SK-MEL-5 (cell line): Measurements from ENCODE around the gene SLC13A2. TPM values are rescaled to one million over a fixed set of nuclear protein-coding genes. Genes with fewer than 3 reads are reported as not detected.
"Not testable (repeated sequence)": the region's sequence is repeated elsewhere in the genome, so short reads cannot be mapped to it uniquely, and the experiment has no call there.

Experiments
- DNase-seq: peaks from one replicate; pipeline ENCODE4 v3.0.0-alpha.2; 2016; ENCODE audit warnings: low read depth, low spot score
- in situ Hi-C: cut with HindIII; loops from 2 replicates; pipeline ENCODE4 v1.10.0; 2016; ENCODE audit warnings: low sequenced_read_pairs, high pct_unique_total_duplicates, low pct_unique_long_range_greater_than_20kb
- total RNA-seq: library from RNA; depleted of rRNA; stranded (reverse); fragments of >200 nt; shearing (Covaris generic); gene quantifications from 2 replicates; pipeline ENCODE4 v1.2.3, GENCODE V29; 2014

The SLC13A2 gene
- total RNA-seq, 1 experiment from 2014 or later, result not detected

GRCh38 chr17:28522281-28522680 lies 48.8 kb downstream of the SLC13A2 start:
- DNase-seq, in situ Hi-C loops: not testable (repeated sequence)

DNA sequence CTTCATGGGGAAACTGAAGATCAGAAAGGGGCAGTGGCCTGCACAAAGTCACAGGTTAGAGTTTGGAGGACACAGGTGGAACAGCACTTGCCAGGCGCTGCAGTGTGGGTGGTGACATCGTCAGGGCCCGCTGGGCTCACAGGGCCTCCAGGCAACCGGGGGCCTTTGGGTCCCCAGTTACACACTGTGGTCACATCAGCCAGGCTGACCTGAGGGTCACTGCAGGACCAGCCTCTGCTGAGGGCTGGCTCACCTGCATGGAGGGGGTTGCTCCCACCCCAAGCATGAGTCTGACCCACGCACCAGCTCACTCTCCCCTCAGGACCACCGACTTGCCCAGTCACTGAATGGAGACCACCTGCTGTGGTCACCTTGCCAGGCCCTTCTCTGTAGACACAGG lies 49.7 kb downstream of the SLC13A2 start:
- no peak for DNase-seq
- in situ Hi-C loops, result no loop called here

GRCh38 chr17:28523876-28524275 lies 50.4 kb downstream of the SLC13A2 start:
- no peak for DNase-seq
- in situ Hi-C loops, result no loop called here

GRCh38 chr17:28524476-28525424 lies 51.3 kb downstream of the SLC13A2 start:
- in situ Hi-C loops, result no loop called here

GRCh38 chr17:28526381-28526780 lies 52.9 kb downstream of the SLC13A2 start:
- in situ Hi-C loops, result no loop called here
- no peak for DNase-seq

More at GRCh38 chr17:28524476-28525424, 51.3 kb downstream of the SLC13A2 start:
- DNase-seq, result no peak

DNA sequence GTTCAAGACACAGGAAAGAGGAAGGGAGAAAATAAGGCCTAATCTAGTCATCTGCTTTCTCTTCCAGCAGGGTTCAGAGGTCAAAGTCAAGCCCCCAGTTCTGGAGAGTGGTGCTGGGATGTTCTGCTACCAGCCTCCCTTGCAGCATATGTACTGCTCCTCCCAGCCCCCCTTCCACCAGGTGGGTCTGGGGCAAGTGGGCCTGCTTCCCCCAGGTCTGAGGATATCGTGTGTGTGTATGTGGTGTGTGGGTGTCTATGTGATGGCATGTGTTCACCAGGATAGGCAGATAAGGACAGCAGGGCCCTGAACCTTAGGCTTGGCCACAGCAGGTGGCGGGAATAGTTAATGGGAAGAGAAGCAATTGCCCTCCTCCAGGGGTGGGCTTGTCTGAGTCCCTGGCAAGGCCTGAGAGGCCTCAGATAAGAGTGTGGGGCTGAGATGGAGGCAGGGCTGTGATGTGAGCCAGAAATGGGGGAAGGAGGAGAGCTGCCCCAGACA lies 53.8 kb downstream of the SLC13A2 start:
- no peak for DNase-seq
- in situ Hi-C loops, result no loop called here

DNA sequence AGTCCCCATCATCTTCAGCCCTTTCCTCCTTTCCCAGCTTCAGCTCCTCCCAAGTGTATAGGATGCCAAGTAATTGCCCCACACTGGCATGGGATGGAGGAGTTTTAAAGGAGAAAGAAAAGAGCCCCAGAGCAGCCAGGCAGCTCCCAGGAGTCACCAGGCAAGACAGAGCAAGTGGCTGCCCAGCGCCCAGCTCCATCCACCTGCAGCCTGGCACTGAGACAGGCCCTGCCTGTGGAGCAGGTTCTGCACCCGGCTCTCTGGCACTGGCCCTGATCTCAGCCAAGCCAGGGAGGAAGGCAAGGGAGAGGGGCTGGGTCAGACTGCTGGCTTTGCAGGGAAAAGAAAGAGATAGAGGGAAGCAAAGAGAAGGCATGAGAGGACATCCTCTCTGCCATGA lies 54.4 kb downstream of the SLC13A2 start:
- in situ Hi-C loops, result no loop called here
- DNase-seq, result no peak

DNA sequence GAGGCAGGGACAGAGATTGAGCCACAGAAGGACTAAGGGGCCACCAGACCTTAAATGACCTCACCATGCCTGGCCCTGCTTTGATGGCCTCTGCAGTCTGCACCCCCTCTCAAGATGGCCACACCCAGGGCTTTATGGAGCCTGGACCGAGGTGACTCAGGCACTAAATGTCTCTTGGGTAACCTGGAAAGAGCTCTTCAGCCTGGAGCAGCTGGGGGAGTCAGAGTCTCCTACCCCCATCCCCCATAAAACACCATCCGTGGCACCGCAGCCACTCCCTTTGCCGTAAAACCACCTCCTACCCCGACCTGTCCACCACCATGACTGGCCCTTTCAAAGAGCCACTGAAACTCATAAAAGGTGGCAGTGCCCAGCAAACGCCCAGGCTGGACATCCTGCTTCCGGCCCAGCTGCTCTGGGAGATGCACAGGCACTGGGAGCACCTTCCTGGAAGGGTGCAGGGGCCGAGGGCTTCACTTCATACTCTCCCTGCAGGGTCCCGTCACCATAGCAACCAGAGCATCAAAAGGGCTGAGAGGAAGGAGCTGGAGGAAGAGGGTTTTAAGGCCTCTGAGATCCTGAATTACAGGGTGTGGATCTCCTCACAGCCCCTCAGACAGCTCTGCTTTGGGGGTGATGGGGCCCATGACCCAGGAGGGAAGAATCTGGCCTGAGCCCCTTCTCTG lies 55.0 kb downstream of the SLC13A2 start:
- DNase-seq, result no peak
- in situ Hi-C loops, result no loop called here

DNA sequence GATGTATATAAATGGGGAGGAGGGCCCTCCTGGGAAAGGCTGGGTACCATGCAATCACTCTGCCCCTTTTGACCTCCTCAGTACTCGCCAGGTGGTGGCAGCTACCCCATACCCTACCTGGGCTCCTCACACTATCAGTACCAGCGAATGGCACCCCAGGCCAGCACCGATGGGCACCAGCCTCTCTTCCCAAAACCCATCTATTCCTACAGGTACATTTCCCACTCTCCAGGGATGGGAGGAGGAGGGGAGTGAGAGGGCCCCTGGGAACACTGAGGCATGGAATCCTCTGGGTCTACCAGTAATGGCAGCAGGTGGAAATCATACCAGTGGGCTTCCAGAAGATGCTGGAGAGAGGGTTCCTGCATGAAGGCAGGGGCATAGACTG lies 55.6 kb downstream of the SLC13A2 start:
- in situ Hi-C loops, result no loop called here
- no peak for DNase-seq

- in situ Hi-C loops, result no loop called here
- no peak for DNase-seq
Observed at GRCh38 chr17:28530250-28530649, 56.8 kb downstream of the SLC13A2 start.

- in situ Hi-C loops, result no loop called here
- DNase-seq, result no peak
Observed at GRCh38 chr17:28530926-28531325, 57.5 kb downstream of the SLC13A2 start.

- DNase-seq, result no peak
- in situ Hi-C loops, result no loop called here
Observed at GRCh38 chr17:28532050-28532960, 58.9 kb downstream of the SLC13A2 start.

DNA sequence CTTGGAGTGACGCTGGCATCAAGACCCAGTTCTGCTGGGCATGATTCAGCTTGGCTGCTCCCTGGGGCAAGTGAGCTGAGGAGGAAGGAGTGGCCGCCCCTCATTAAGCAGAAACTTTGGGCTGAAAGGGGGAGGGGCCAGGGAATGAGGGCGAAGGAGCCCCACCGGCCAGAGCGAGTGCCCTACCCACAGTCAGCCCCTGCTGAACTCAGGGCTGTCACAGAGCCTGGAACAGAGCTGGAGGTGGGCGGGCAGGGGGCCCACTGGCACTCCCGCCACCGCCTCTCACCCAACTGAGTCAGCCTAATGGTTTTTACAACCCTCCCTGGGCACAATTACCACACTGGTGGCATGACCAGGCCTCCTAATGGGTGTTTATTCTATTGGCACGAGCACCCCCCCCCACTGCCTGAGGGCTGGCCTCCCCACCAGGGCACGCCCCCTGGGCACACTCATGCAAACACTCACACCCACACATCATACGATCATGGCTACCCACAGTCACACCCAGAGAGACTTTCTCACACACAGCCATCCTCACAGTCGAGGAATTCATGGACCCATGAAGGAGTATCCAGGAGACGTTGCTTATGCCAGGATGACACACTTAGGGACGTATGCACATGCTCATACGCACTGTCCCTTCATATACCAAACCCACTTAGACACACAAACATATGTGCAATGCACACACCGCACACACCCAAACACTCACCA lies 59.8 kb downstream of the SLC13A2 start:
- no peak for DNase-seq
- in situ Hi-C loops, result no loop called here

DNA sequence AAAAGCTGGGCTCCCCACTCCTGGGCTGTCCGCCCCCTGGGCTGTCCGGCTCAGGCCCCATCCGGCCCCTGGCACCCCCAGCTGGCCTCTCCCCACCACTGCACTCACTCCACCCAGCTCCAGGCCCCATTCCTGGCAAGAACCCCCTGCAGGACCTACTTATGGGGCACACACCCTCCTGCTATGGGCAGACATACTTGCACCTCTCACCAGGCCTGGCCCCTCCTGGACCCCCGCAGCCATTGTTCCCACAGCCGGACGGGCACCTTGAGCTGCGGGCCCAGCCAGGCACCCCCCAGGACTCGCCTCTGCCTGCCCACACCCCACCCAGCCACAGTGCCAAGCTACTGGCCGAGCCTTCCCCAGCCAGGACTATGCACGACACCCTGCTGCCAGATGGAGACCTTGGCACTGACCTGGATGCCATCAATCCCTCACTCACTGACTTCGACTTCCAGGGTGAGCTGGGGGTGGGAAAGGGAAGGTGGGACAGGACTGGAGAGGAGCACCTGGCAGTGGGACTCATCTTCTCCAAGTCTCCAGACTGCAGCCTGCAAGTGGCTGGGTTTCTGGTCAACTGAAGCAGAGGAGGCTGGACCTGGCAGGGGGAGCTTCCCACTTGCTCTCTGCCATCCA lies 61.4 kb downstream of the SLC13A2 start:
- in situ Hi-C loops, result no loop called here

GRCh38 chr17:28536532-28537218 lies 63.2 kb downstream of the SLC13A2 start:
- DNase-seq, result no peak
- in situ Hi-C loops, result no loop called here

More for the DNA sequence above, 61.4 kb downstream of the SLC13A2 start:
- no peak for DNase-seq

DNA sequence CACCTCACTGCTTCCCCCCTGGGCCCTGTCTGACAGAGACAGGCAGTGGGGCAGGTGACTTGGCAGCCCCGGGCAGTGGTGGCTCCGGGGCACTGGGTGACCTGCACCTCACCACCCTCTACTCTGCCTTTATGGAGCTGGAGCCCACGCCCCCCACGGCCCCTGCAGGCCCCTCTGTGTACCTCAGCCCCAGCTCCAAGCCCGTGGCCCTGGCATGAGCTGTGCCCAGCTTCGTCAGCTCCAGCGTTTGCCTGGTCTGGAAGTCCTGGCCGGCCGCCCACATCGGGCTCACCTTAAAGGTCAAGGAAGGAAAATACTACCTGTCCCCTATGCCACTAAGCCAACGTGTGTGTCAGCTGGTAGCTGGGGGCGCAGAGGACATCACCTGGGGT lies 63.8 kb downstream of the SLC13A2 start:
- in situ Hi-C loops, result no loop called here
- no peak for DNase-seq
